Forelimb muscle (tissue), 1 donor: ENCODE data around the gene GATB. TPM values are rescaled to one million over a fixed set of nuclear protein-coding genes. Genes with fewer than 3 reads are reported as not detected.

Source experiments
- DNase-seq: peaks from one replicate; pipeline ENCODE4 v3.0.0-alpha.2; 2013; ENCODE audit warnings: low read depth
- polyA plus RNA-seq: library from polyadenylated mRNA; unstranded; fragments of 120-200 nt; gene quantifications from one replicate; pipeline ENCODE4 v1.2.1, GENCODE V29; 2013; ENCODE audit not compliant: insufficient read length

GATB gene
- polyA plus RNA-seq, 1 donor: 21.4 TPM

- DNase-seq: no peak
These were observed 85.3 kb downstream of the GATB start for GRCh38 chr4:151675411-151675971.

- DNase-seq: no peak
These were observed 85.9 kb downstream of the GATB start for GRCh38 chr4:151674804-151675391.

- DNase-seq: no peak
These were observed 86.8 kb downstream of the GATB start for GRCh38 chr4:151673908-151674520.

- DNase-seq: no peak
These were observed 87.8 kb downstream of the GATB start for GRCh38 chr4:151672996-151673395.

- DNase-seq: no peak
These were observed 89.2 kb downstream of the GATB start for GRCh38 chr4:151671541-151672059.

GRCh38 chr4:151670843-151671242, 90.0 kb downstream of the GATB start:
- DNase-seq: no peak

- no peak for DNase-seq
These were observed 90.8 kb downstream of the GATB start for GRCh38 chr4:151669990-151670389.

- no peak for DNase-seq
These were observed 92.0 kb downstream of the GATB start for GRCh38 chr4:151668689-151669402.

- DNase-seq: no peak
These were observed 93.1 kb downstream of the GATB start for GRCh38 chr4:151667666-151668065.

- no peak for DNase-seq
These were observed 93.8 kb downstream of the GATB start for GRCh38 chr4:151667048-151667447.

GRCh38 chr4:151666501-151666900, 94.3 kb downstream of the GATB start:
- no peak for DNase-seq

GRCh38 chr4:151665785-151666127, 95.1 kb downstream of the GATB start:
- DNase-seq: no peak

- DNase-seq: no peak
These were observed 95.6 kb downstream of the GATB start for GRCh38 chr4:151665022-151665784.

GRCh38 chr4:151664289-151664688, 96.5 kb downstream of the GATB start:
- no peak for DNase-seq

- no peak for DNase-seq
These were observed 97.7 kb downstream of the GATB start for GRCh38 chr4:151663109-151663508.

- no peak for DNase-seq
These were observed 98.9 kb downstream of the GATB start for GRCh38 chr4:151661873-151662272.

- no peak for DNase-seq
These were observed 100.1 kb downstream of the GATB start for GRCh38 chr4:151660676-151661075.

- DNase-seq: no peak
These were observed 101.0 kb downstream of the GATB start for GRCh38 chr4:151659601-151660364.

- no peak for DNase-seq
These were observed 101.7 kb downstream of the GATB start for GRCh38 chr4:151658959-151659600.

- DNase-seq: no peak
These were observed 102.9 kb downstream of the GATB start for GRCh38 chr4:151657896-151658295.

GRCh38 chr4:151656058-151656457, 104.7 kb downstream of the GATB start:
- DNase-seq: no peak
